ENCODE measurements around the gene DNAJC11.

DNA sequence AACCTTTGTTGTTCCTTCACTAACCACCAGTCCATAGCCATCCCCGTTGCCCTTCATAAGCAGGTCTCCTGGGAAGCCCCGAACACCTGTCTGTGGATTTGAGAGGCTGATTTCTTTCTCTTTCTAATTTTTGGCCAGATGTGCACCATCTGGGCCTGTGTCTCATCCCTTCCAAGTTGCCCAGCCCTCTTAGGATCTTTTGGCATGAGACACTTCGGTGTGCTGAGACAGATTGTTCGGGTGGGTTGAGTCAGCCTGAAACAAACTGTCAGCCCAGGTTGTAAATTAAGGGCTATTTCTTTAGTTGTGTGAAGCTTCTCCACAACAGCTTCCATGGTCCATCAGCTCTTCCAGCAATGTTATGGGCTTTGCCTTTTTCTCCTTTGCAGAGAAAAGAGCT lies 1.4 kb upstream of the DNAJC11 start:
- TF ChIP-seq, protein P1, sequence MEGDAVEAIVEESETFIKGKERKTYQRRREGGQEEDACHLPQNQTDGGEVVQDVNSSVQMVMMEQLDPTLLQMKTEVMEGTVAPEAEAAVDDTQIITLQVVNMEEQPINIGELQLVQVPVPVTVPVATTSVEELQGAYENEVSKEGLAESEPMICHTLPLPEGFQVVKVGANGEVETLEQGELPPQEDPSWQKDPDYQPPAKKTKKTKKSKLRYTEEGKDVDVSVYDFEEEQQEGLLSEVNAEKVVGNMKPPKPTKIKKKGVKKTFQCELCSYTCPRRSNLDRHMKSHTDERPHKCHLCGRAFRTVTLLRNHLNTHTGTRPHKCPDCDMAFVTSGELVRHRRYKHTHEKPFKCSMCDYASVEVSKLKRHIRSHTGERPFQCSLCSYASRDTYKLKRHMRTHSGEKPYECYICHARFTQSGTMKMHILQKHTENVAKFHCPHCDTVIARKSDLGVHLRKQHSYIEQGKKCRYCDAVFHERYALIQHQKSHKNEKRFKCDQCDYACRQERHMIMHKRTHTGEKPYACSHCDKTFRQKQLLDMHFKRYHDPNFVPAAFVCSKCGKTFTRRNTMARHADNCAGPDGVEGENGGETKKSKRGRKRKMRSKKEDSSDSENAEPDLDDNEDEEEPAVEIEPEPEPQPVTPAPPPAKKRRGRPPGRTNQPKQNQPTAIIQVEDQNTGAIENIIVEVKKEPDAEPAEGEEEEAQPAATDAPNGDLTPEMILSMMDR (IDR thresholded peaks at IDR 0.05; ENCODE audit: borderline replicate concordance, extremely low read depth, low read length, poor library complexity, severe bottlenecking) = no peak
- TF ChIP-seq EZH2 (IDR thresholded peaks at IDR 0.05; ENCODE audit: borderline replicate concordance, low read depth, low read length, severe bottlenecking) = no peak
